Measurements from ENCODE around the gene HELLS.
"Not testable (repeated sequence)": the region's sequence is repeated elsewhere in the genome, so short reads cannot be mapped to it uniquely, and the experiment has no call there.

Gene HELLS

GRCh38 chr10:94546901-94547185 lies 1.3 kb downstream of the HELLS start:
- no peaks in the 10 kb centered on the region for H3K36me3 ChIP-seq
- no peak overlapping the region for H3K4me3 ChIP-seq
- no peak overlapping the region for H3K27ac ChIP-seq
- no peaks in the 10 kb centered on the region for H3K27me3 ChIP-seq
- H3K9me3 ChIP-seq: no peaks in the 10 kb centered on the region
- intact Hi-C loops (cut with DNase I; ENCODE audit: low total_unique reads): no loop called here
- DNase-seq: no peak
- TF ChIP-seq CTCF (IDR thresholded peaks at IDR 0.05): no peak
- H3K4me1 ChIP-seq: peaks cover 0 to 21% (median 9%) of the 10 kb centered on the region in 4 donors

- H3K9me3 ChIP-seq: no peaks in the 10 kb centered on the region
- no peak overlapping the region for H3K4me3 ChIP-seq
- H3K27ac ChIP-seq: no peak overlapping the region
- intact Hi-C loops (cut with DNase I; ENCODE audit: low total_unique reads): no loop called here
- H3K36me3 ChIP-seq: no peaks in the 10 kb centered on the region
- H3K4me1 ChIP-seq: peaks cover 0 to 20% (median 9%) of the 10 kb centered on the region in 4 donors
- no peaks in the 10 kb centered on the region for H3K27me3 ChIP-seq
- TF ChIP-seq CTCF (IDR thresholded peaks at IDR 0.05): no peak
- no peak for DNase-seq
Measured at GRCh38 chr10:94549221-94549620, 3.6 kb downstream of the HELLS start.

GRCh38 chr10:94567714-94568307 lies 22.2 kb downstream of the HELLS start:
- H3K4me1 ChIP-seq; DNase-seq; H3K9me3 ChIP-seq; H3K27ac ChIP-seq; H3K36me3 ChIP-seq; H3K27me3 ChIP-seq; intact Hi-C loops (cut with DNase I; ENCODE audit: low total_unique reads); H3K4me3 ChIP-seq: not testable (repeated sequence)

GRCh38 chr10:94571081-94571480 lies 25.5 kb downstream of the HELLS start:
- no peaks in the 10 kb centered on the region for H3K27me3 ChIP-seq
- H3K4me3 ChIP-seq: no peak overlapping the region
- H3K4me1 ChIP-seq: no peaks in the 10 kb centered on the region
- intact Hi-C loops (cut with DNase I; ENCODE audit: low total_unique reads): no loop called here
- no peak overlapping the region for H3K27ac ChIP-seq
- no peaks in the 10 kb centered on the region for H3K9me3 ChIP-seq
- DNase-seq: no peak
- no peaks in the 10 kb centered on the region for H3K36me3 ChIP-seq
- TF ChIP-seq CTCF (IDR thresholded peaks at IDR 0.05): no peak

GRCh38 chr10:94571528-94571927 lies 25.9 kb downstream of the HELLS start:
- Histone ChIP-seq H3K36me3 (no peaks in the 10 kb centered on the region), H3K9me3 (no peaks in the 10 kb centered on the region), H3K4me3 (no peak overlapping the region), H3K27me3 (no peaks in the 10 kb centered on the region), H3K4me1 (no peaks in the 10 kb centered on the region), H3K27ac (no peak overlapping the region)
- no peak for DNase-seq
- TF ChIP-seq CTCF (IDR thresholded peaks at IDR 0.05): no peak
- intact Hi-C loops (cut with DNase I; ENCODE audit: low total_unique reads): no loop called here

GRCh38 chr10:94578790-94579189 lies 33.2 kb downstream of the HELLS start:
- Histone ChIP-seq H3K27ac (no peak overlapping the region), H3K36me3 (no peaks in the 10 kb centered on the region), H3K27me3 (no peaks in the 10 kb centered on the region), H3K9me3 (no peaks in the 10 kb centered on the region), H3K4me3 (no peak overlapping the region), H3K4me1 (no peaks in the 10 kb centered on the region)
- TF ChIP-seq CTCF (IDR thresholded peaks at IDR 0.05): no peak
- intact Hi-C loops (cut with DNase I; ENCODE audit: low total_unique reads): no loop called here
- DNase-seq: no peak

Data from tibial artery (tissue), 4 donors.